SH-SY5Y (cell line): Measurements from ENCODE around the gene ECEL1.

Source experiments
- GATA2 ChIP-seq: IDR thresholded peaks from 2 replicates; pipeline ENCODE4 v1.6.1; 2011; ENCODE audit warnings: mild to moderate bottlenecking, low read depth, low read length
- GATA3 ChIP-seq: IDR thresholded peaks from 2 replicates; pipeline ENCODE4 v1.6.1; 2011; ENCODE audit warnings: low read depth, mild to moderate bottlenecking, low read length, moderate library complexity

GRCh38 chr2:232436381-232437194, 51.0 kb downstream of the ECEL1 start:
- TF ChIP-seq GATA3 (no peak), GATA2 (no peak)
